GM19238 (cell line): Measurements from ENCODE around the gene SYPL2.

ENCODE experiments used
- DNase-seq: peaks from one replicate; pipeline ENCODE4 v3.0.0; 2011; ENCODE audit warnings: low spot score; ENCODE audit not compliant: insufficient read length

SYPL2 gene

DNA sequence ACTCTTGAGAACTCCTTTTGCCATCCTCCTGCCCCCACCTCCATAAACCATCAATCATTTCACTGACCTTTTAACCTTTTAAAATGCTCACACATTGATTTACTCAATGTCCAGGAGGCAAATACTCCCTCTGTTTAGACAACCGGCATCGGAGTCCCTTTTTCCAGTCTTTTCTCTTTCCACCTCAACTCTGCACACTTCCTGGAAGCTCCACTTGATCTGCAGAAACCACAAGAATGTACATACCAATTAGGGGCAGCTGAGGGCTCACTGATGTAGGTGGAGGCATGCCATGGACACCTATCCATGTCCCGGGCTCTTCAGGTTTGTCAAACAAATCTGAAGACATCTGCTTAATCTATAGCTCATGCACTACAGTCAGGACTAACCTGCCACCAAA is 48.5 kb downstream of the SYPL2 start:
- no peak for DNase-seq

GRCh38 chr1:109516872-109517271 is 50.5 kb downstream of the SYPL2 start:
- DNase-seq: no peak

DNA sequence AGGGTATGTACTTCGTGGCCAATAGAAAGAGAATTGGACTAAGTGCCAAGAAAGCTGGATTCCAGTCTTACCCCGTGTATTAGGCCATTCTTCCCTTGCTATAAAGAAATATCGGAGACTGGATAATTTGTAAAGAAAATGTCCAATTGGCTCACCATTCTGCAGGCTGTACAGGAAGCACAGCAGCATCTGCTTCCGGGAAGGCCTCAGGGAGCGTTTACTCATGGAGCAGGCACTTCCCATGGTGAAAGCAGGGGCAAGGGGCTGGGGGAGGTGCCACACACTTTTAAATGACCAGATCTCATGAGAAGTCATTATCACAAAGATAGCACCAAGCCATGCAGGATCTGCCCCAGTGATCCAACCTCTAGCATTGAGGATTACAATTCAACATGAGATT is 51.0 kb downstream of the SYPL2 start:
- no peak for DNase-seq

- DNase-seq: no peak
These were observed 54.9 kb downstream of the SYPL2 start for GRCh38 chr1:109521002-109521951.

GRCh38 chr1:109522026-109522425 is 55.7 kb downstream of the SYPL2 start:
- DNase-seq: no peak

DNA sequence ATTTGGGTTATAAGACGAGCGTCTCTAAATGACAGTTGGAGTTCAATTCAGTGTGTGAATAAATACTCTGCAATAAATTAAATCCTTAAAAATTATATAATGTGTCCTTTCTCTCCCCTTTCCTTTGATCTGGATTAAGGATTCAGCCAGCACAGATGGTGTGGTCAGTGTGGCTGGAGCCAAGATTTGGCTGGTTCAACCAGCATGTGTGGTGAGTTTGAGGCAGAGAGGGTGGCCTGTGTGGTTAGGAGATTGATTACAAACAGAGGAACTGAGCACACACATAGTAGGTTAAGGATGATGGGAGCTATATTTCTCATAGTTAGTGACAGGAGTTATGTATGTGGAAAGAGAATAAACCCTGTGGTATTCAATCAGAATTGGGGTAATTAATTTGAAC is 57.4 kb downstream of the SYPL2 start:
- DNase-seq: no peak

DNA sequence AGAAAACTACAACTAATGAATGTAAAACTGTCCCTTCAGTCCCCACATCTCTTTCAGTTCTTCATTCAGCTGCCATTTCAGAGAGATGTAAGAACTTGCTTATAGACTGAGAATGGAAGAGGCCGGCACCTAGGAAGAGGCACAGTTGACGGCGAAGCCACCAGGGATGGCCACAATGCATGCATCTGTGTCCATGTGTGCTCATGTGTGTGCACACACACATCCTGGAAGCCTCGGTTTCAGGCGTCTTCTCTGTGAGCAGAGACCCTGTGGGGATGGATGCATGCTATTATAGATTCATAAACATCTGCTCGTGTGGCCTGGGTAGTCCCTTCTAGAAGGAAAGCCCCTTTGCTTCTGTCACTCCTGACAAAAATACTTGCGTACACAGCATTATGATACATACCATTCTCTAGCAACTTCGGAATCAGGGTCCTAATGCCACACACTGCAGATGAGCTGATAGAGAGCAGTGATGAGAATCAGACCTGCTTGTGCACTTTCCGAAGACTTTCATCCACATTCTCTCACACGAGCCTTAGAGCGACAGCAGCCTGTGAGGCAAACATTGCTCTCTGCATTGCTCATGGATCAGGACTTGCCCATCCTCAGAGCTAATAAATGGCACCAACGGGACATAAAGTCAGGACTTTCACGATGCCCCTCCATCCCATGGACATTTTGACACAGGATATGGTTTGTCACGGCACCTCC is 60.9 kb downstream of the SYPL2 start:
- no peak for DNase-seq

GRCh38 chr1:109527846-109528695 is 61.7 kb downstream of the SYPL2 start:
- no peak for DNase-seq

DNA sequence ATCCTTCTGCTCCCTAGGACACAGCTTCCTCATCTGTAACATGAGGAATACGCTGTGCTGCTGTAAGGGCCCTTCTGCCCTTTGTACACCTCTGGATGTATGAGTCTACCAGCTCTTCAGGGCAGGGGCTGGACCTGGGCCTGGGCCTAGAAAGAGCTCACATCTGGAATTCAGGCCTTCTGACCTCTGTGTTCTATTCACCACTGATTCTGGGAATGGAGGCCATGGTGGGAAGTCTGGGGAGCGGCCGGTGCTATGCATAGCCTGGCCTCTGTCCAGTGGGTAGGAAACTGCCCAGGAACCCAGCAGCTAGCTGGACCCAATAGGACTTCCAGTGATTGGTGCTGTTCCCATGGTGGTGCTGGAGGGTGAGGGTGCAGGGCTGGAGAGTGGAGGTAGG is 62.4 kb downstream of the SYPL2 start:
- no peak for DNase-seq

DNA sequence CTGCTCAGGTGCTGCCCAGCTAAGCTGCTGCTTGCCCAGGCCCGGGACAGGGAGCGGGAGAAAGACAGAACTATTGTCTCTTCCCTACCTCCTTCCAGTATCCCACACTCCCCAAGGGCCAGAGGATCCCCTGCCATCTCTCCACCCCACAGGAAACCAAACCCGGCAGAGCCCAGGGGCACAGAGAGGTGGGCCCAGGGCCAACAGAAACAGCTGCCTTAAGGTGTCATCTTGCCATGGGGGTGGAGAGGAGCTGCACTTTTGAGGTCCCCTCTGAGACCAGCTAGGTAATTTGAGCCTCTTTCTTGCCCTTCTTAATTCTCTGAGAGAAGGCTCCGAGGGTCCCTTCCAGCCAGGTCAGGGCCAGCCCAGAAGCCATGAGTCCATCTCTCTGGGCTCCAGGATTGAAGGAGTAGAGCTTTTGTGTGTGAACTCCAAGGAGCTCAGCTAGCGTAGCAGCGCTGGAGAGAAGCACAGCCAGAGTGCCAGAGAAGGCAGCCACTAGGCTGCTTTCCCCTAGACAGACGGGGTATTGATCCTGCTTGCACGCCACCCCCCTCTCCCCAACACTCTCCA is 63.6 kb downstream of the SYPL2 start:
- no peak for DNase-seq

GRCh38 chr1:109530457-109531087 is 64.2 kb downstream of the SYPL2 start:
- DNase-seq: no peak

- no peak for DNase-seq
These were observed 65.0 kb downstream of the SYPL2 start for GRCh38 chr1:109531380-109531779.
